ENCODE measurements around the gene RASGRF2.
A peak's percentile ranks its signal among the peaks of the same experiment; 100 is the strongest.

RASGRF2 gene

DNA sequence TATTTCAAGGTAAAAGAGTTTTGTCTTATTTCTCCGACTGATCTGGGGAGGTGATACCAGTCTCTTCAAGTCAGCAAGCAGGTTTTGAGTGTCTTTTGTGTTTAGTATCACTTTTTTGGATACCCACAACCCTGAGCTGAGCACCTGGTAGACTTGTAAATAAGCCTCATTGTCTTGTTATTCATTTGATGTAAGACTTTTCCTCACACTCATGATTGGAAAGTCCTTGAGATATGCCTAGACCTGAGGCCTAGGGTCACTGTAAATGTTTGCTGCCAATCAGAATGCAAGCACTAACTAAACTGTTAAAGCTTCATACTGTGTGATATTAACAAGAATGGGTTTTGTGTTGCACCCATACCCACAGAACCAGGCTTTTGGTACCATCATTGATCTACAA is 172.2 kb downstream of the RASGRF2 start:
- no peak for DNase-seq (ENCODE audit: low read depth in 2 of 3, low spot score in 1 of 3)

DNA sequence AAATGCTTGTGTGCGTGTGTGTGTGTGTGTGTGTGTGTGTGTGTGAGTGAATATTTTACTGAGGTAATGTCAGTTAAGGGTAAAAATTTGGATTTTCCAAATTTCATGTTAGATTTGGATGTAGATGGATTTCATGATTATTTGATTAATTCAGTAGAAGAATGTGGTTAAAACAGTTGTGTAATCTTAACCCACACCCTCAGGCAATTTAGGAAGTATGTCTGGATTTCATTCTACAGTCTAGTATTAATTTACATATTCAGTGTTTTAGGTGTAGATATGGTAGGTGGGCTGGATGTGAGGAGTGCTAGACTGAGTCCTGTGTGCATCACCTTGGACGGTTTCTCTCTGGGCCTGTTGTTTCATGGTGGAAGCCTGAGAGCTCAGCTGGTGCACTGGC is 173.9 kb downstream of the RASGRF2 start:
- DNase-seq (ENCODE audit: low read depth in 2 of 3, low spot score in 1 of 3): no peak

GRCh38 chr5:81134566-81134965 is 174.4 kb downstream of the RASGRF2 start:
- no peak for DNase-seq (ENCODE audit: low read depth in 2 of 3, low spot score in 1 of 3)

GRCh38 chr5:81136557-81136956 is 176.4 kb downstream of the RASGRF2 start:
- DNase-seq (ENCODE audit: low read depth in 2 of 3, low spot score in 1 of 3): no peak

DNA sequence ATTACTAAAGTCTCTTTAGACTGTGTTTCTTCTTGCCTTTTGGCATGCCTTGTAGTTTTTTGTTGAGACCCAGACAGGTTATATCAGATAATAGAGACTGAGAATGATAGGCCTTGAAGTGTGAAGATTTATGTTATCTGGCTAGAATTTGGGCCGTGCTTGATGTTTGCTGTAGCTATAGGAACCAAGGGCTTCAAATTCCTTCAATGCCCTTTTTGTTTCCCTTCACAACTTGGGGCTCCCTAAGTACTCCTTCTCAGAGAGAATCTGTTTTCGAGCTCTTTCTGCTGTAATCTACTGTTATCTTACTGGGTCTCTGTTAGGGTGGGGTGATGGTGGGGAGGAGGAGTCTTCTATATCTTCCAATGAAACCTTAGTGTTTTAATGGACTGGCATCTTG is 177.7 kb downstream of the RASGRF2 start:
- DNase-seq (ENCODE audit: low read depth in 2 of 3, low spot score in 1 of 3): no peak

DNA sequence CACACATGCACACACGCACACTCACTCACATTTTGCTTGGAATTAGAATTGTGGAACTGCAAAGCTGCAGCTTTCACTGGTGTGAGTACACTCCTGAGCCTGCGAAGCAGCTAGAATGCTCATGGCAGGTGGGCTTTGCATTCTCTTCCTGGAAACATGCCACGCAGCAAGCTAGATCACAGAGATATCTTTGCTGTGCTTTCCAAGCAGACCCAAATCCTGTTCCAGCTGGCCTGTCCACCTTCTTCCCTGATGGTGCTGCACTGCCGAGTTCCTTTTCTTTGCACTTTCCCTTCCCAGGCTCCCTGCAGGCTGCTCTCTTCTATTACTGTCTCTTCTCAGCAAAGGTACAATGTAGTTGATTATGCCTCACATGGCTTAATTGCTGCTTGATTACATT is 180.3 kb downstream of the RASGRF2 start:
- no peak for DNase-seq (ENCODE audit: low read depth in 2 of 3, low spot score in 1 of 3)

GRCh38 chr5:81140943-81141342 is 180.8 kb downstream of the RASGRF2 start:
- DNase-seq (ENCODE audit: low read depth in 2 of 3, low spot score in 1 of 3): no peak

GRCh38 chr5:81142108-81142507 is 181.9 kb downstream of the RASGRF2 start:
- DNase-seq (ENCODE audit: low read depth in 2 of 3, low spot score in 1 of 3): no peak

GRCh38 chr5:81145329-81145935 is 185.3 kb downstream of the RASGRF2 start:
- DNase-seq (ENCODE audit: low read depth in 2 of 3, low spot score in 1 of 3): no peak

GRCh38 chr5:81146031-81146430 is 185.9 kb downstream of the RASGRF2 start:
- DNase-seq (ENCODE audit: low read depth in 2 of 3, low spot score in 1 of 3): no peak

DNA sequence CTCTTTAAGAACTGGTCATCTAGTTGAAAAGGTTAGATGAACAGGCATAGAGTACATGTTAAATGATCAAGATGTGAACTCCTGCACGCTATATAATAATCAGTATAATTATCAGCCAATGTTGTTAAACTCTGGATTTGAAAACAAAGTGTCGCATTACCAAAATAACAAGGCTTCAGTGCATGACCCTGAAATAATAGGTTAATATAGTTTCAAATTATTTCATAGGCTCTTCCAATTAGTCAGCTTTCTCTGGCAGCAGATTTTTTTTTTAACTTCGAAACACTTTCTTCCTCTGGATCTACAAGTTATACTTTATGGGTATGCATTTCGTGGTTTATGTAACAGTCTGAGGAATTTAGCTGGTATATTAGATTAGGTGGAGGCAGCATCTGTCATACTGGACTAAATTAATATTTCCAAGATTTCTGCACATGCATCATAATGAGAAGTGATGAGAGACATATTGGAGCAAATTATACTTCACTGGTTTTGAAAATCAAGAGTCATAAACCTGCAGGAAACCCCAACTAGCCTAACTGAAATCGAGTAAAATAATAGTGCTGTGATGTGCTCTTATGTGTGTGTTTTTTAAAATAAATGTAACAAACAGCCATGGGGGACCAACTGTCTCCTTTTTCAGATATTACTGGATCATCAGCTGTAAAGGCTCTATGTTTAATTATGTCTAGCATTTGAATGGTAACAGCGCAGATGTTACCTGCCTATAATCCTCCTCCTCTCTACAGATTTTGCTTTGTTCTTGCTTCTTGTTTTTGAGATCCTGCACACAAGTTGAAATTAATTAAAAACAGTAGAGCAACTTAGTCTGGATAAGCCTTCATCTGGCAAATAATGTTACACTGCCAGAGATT is 187.1 kb downstream of the RASGRF2 start:
- DNase-seq (ENCODE audit: low read depth in 2 of 3, low spot score in 1 of 3): no peak

DNA sequence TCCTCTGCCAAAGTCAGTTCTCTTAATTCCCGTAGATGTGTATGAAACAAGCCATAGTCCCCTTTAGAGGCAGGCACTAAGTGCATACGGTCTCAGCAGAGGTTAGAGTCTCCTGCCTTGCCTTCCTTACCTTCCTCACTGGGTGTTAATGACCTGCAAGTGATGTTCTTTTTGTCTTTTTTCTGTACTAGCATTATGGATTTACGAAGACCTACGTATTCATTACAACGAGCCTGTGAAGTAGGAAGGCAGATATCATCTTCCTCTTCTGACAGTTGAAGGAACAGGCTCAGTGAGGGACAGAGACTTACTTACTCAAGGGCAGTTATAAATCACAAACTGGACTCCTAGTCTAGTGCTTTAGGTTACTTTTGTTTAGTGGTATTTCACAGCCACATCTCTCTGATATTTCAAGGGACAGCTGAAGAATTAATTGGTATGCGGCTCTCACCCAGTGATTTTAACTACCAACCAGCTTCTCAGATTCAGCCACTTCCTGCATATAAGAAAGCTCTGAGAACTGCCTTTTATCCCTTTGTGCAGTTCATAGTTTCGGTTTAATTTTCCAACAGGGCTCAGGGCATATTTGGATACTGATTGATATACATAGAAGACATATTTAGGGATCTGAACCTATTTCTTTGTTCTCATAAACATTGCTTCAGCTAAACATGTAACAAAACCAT is 187.9 kb downstream of the RASGRF2 start:
- DNase-seq (ENCODE audit: low read depth in 2 of 3, low spot score in 1 of 3): no peak

DNA sequence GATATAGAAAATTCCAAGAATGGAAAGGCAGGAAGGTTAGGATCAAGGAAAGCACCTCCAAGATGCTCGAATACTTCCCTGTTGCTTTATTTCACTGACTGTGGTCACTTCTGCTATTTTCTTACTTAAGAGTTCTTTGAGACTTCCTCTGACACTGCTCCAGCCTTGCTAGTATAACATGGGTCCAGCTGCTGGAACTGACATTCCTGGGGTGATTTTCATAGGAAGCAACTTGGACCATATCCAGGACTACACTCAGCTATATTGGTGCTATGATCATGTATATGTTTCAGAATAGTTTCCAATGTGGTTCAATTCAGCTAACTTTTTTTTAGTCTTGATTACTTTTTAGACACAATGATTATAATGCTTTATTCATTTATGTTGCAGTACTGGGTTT is 191.4 kb downstream of the RASGRF2 start:
- DNase-seq (ENCODE audit: low read depth in 2 of 3, low spot score in 1 of 3): no peak

- no peak for DNase-seq (ENCODE audit: low read depth in 2 of 3, low spot score in 1 of 3)
Measured at GRCh38 chr5:81154725-81155124, 194.6 kb downstream of the RASGRF2 start.

DNA sequence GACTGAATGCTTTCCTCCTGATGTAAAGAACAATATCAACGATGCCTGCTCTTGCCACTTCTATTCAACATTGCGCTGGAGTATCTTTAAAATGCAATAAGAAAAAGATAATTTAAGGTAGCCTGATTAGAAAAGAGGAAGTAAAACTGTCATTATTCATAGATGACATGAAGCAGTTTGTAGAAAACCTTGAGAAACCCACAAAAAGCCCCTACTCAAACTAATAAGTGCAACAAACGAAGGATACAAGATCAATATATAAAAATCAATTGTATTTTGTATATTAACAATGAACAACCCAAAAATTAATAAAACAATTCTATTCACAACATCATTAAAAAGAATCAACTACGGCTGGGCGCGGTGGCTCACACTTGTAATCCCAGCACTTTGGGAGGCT is 196.6 kb downstream of the RASGRF2 start:
- DNase-seq (ENCODE audit: low read depth in 2 of 3, low spot score in 1 of 3): no peak

- no peak for DNase-seq (ENCODE audit: low read depth in 2 of 3, low spot score in 1 of 3)
Measured at GRCh38 chr5:81161012-81161601, 200.9 kb downstream of the RASGRF2 start.

- DNase-seq (ENCODE audit: low read depth in 2 of 3, low spot score in 1 of 3): no peak
Measured at GRCh38 chr5:81162501-81162900, 202.3 kb downstream of the RASGRF2 start.

- DNase-seq (ENCODE audit: low read depth in 2 of 3, low spot score in 1 of 3): peak in 1 of 3 donors; percentile 8
Measured at GRCh38 chr5:81163651-81164050, 203.5 kb downstream of the RASGRF2 start.

- DNase-seq (ENCODE audit: low read depth in 2 of 3, low spot score in 1 of 3): no peak
Measured at GRCh38 chr5:81164476-81164875, 204.3 kb downstream of the RASGRF2 start.

GRCh38 chr5:81164936-81165335 is 204.8 kb downstream of the RASGRF2 start:
- DNase-seq (ENCODE audit: low read depth in 2 of 3, low spot score in 1 of 3): no peak

DNA sequence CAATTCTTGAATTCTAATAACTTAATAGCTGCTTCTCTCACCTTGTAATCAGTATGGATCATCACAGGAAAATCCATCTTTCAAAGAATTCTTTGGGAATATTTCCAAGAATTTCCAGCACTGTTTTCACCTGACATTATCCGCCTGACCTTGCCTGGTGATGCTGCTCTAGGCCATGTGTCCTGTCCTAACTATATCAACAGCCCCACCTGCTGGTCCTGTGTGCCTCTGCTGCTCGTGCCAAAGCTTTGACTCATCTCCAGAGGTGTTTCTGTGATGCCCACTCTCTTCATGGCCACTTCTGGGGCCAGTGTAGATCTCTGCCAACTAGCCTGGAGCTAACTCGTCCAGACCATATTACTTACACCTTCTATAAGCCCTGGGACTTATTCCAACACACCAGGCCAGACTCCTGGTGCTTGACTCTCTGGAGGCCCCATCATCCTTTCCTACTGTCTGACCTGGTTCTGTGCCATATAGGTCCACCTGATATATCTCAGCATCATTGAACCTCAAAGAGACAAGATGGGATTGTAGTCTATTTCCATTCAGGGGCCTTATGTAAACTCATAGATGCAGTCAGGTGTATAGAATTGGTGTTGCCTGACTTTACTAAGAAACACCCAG is 205.4 kb downstream of the RASGRF2 start:
- peak; percentile 51 to 76 (median 59) for DNase-seq (ENCODE audit: low read depth in 2 of 3, low spot score in 1 of 3)
